RCC 7860 (cell line): ENCODE results near the gene MBD5.

Experiments used
- DNase-seq: peaks from one replicate; pipeline ENCODE4 v3.0.0-alpha.2; 2015; ENCODE audit warnings: low spot score
- FAIRE-seq: peaks from 2 replicates; lab custom pipeline; 2012; peaks lifted over from hg19 to GRCh38; lab: Jason Lieb, UNC

Gene MBD5

DNA sequence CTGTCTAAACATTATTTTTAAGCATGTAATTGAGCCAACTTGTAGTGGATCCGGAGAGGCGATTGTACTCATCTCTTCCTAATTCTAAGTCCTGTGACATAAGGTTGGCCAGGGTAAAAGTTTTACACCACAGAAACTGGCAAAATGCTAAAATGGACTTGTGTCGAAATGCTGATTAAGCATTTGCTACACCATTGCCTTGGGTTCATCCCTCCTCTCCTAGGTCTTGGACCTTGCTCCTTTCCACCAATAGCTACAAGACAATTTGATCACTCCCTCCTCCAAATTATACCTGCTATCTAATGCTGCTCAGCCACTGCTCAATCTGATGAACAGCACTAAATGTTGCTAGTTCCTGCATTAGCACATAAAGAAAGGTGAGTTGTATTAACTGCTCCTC is 491.0 kb downstream of the MBD5 start:
- FAIRE-seq, result no peak
- no peak for DNase-seq

- no peak for FAIRE-seq
These were observed 491.6 kb downstream of the MBD5 start for GRCh38 chr2:148512501-148512900.

GRCh38 chr2:148513427-148513826 is 492.5 kb downstream of the MBD5 start:
- FAIRE-seq, result no peak

More at GRCh38 chr2:148512501-148512900, 491.6 kb downstream of the MBD5 start:
- DNase-seq, result no peak

GRCh38 chr2:148515120-148515519 is 494.2 kb downstream of the MBD5 start:
- FAIRE-seq, result no peak
- no peak for DNase-seq

More at GRCh38 chr2:148513427-148513826, 492.5 kb downstream of the MBD5 start:
- no peak for DNase-seq

DNA sequence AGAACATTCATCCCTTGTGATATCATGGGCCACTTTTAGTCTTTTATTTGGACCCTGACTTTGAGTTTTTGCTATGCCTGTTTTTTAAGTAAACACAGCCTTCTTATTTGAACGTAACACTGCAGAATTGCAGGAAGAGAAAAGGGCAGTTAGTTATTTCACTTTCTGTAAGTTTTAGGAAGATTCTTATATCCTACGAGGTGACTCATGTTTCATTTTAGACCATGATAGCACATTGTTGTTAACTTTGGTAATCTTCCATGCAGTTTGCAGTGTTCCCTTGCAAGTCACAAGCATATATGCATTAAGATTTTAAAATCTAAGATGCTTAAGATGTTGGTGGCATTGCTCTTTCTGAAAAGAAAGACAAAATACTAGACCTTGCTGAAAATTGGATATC is 495.1 kb downstream of the MBD5 start:
- DNase-seq (no peak), FAIRE-seq (no peak)

DNA sequence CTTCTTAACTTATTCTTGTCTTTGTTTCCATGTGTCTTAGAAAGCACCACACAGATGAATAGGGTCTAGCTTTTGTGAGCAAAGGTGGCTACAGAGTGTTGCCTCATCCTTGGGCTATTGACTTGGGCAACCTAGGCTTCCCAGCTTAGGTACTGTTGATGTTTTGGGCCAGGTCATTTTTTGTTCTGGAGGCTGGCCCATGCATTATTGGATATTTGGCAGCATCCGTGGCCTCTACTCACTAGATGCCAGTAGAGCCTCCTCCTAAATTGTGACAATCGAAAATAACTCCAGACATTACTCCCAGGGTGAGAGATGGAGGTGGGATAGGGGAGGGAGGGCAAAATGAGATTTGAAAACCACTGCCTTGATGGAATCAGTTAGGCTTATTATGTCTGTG is 496.4 kb downstream of the MBD5 start:
- FAIRE-seq, result no peak
- DNase-seq, result no peak

DNA sequence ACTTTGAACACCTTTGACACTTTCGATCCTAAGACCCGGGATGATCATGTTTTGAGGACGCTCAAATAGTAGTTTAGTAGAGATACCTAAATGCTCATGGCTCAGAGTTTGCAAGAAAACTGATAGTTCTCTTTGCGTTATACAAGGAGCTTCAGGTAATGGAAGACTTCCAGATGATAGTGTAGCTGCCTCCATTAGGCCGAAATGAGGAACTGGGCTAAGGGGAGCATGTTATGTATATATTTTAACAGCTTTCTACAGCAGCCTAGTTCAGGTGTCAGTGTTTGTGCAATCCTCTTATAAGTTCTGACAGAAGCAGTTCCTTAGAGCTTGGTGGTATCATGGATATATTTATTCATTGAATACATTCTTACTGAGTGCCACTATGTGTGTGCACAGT is 496.9 kb downstream of the MBD5 start:
- FAIRE-seq (no peak), DNase-seq (no peak)

- no peak for DNase-seq
- no peak for FAIRE-seq
These were observed 498.1 kb downstream of the MBD5 start for GRCh38 chr2:148519013-148519412.

DNA sequence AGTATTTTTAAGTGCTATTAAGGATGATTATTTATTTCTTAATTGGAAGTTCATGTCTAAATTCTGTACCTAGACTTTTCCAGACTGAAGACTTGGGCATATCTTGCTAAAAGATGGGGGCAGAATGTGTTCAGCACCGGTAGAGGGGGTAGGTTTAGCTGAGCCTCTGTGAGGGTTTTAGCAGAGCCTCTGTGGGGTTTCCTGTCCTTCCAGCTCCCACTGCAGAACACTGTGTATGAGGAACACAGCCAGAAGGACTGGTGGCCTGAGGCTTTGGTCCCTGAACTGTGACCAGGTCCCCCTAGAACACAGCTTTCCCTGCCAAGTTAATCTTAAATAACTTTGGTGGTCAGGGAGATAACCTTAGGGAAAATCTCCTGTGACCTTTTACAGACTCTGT is 500.3 kb downstream of the MBD5 start:
- FAIRE-seq, result no peak
- DNase-seq, result no peak

DNA sequence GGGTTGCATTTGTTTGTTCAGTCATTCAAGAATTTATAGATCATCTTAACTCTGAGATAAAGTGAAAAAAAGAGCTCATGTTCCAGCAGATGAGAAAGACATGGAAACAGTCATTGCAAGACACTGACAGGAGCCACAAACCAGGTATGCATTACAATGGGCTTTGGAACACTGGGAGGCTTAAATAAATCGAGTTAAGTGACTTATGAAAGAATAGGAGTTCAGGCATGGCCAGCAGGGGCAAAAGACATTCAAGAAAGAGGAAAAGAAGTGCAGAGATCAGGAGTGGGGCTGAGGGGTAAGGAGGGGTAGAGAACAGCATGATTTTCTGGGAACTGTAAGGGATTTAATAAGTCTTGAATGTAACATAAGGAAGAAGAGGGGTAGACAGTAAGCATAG is 502.4 kb downstream of the MBD5 start:
- DNase-seq (no peak), FAIRE-seq (no peak)

GRCh38 chr2:148524519-148524919 is 503.6 kb downstream of the MBD5 start:
- DNase-seq (no peak), FAIRE-seq (no peak)

DNA sequence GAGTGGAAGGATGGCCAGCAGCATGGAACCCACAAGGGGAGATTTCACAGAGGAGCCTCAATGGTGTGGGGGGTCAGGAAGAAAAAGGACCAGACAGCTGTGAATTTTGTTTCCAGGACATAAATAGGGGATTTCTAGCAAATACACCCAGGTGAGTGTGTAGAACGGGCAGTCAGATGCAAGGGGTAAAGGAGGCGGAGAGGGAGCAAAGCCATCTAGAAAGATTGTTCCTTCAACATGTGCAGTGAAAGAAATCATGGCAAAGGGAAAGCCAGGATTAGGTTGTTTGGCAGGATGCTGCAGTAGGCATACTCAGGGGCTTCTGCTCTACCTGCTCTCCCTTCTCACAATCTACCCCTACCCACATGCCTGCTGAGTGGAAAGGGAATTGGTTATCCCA is 504.2 kb downstream of the MBD5 start:
- no peak for FAIRE-seq
- DNase-seq, result no peak

DNA sequence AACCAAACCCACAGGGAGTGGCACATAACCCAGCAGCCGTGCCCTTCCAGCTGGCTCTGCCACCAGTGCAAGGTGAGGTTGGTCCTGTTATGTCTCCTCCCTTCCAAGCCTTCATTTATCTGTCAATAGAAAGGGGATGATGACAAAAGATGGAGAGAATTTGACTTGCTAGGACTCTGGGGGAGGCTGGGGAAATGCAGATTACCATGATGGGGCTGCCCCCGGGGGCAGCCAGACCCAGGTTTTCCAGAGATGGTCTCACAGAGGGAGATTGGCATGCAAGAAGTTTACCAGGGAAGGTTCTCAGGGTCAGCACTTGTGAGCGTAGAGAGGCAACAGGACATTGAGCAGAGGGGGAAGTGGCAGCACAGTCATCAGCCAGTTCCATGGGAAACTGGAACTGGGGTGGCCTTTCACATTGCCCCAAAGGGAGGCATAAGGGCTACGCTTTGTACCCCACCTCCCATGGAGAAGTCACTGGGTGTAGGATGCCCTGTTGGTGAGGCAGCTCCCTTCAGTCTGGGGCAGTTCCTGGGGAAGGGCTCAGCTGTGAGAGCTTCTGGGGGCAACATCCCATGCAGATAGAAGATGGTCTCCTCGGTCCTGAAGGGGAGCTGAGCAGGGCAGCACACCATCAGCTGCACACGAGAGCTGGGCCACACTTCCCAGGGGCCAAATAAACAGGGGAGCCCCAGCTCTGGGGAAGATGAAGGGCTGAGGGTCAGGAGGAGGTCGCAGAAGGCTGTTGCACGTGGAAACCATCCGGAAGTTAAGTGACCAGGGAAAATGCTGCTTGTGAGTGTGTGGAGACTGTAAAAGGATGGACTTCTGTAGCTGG is 505.8 kb downstream of the MBD5 start:
- no peak for FAIRE-seq

DNA sequence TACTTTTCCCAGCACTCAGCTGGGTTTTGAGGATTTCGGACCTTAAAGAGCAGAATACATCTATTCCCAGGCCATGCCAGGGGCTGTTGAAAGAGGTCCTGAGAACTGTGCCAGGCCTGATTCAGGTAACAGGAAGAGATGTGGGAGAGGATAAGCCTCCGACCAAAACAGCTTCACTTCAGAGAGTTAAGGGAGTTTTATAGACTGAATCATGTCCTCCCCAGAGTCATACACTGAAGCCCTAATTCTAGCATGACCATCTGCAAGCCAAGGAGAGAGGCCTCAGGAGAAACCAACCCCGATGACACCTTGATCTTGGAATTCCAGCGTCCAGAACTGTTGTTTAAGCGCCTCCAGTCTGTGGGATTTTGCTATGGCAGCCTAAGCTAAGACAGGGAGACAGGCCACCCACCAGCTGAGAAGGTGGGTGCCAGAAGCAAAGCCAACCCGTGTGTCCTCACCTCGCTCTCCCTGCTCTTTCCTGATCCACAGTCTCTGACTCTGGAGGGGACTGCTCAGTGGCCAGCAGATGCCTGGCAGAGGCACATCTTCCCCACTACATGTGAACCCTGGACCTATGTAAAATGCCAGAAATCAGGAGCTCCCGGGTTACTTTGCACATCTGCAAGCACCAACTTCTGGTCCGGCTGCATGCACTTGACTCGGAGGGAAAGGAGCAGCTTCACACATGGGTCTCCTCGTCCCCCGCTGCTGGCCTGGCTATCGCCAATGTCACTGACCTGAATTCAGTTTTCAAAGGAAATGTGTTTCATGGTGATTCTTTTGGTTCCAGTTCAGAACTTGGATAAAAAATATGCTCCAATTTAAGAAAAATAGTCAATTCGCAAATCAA is 506.8 kb downstream of the MBD5 start:
- DNase-seq (no peak), FAIRE-seq (no peak)

More for the DNA sequence above, 505.8 kb downstream of the MBD5 start:
- no peak for DNase-seq

- FAIRE-seq, result no peak
- no peak for DNase-seq
These were observed 507.6 kb downstream of the MBD5 start for GRCh38 chr2:148528356-148529064.

GRCh38 chr2:148529745-148530144 is 508.9 kb downstream of the MBD5 start:
- FAIRE-seq (no peak), DNase-seq (no peak)

DNA sequence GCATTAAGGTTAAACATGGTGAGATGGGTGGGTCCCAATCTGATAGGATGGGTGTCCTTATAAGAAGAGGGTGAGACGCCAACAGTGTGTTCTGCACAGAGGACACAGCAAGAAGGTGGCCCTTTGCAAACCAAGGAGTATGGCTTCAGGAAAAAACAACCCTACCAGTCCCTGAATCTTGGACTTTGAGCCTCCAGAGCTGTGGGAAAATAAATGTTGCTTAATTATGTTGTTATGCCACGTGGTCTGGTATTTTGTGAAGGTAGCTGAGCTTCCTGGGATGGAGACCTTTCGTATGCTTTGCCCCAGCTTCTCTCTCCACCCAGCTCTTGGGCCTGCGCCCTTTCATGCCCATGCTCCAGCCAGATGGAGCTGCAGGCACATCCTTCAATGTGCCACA is 509.5 kb downstream of the MBD5 start:
- FAIRE-seq (no peak), DNase-seq (no peak)

DNA sequence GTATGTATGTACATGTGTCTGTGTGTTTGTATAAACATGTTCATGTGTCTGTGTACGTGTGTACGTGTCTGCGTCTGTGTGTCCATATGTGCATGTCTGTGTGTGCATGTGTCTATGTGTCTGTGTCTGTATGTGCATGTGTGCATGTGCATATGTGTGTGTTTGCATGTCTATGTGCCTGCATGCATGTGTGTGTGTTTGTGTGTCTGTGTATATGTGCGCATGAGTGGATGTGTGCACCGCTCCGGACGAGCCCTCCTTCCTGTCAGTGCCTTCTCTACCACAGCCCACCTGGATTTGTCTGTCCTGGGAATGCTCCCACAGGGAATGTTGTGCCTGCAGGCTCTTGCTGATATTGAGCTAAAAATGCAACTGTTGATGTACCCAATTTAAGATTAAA is 510.3 kb downstream of the MBD5 start:
- DNase-seq, result no peak
- FAIRE-seq, result no peak

GRCh38 chr2:148531669-148532428 is 511.0 kb downstream of the MBD5 start:
- no peak for FAIRE-seq
- no peak for DNase-seq

GRCh38 chr2:148533004-148533403 is 512.1 kb downstream of the MBD5 start:
- FAIRE-seq (no peak), DNase-seq (no peak)

GRCh38 chr2:148533685-148534084 is 512.8 kb downstream of the MBD5 start:
- FAIRE-seq (no peak), DNase-seq (no peak)
